LNCaP clone FGC (cell line): ENCODE measurements around the gene SPATA2L.

Experiments
- DNase-seq: peaks from one replicate; pipeline ENCODE4 v3.0.0-alpha.2; 2011; ENCODE audit warnings: low read depth
- H3K4me3 ChIP-seq: 2 replicates; pipeline ENCODE4 v1.5.1; 2011; ENCODE audit warnings: mild to moderate bottlenecking, low read depth, low read length, control low read depth
- CTCF ChIP-seq: IDR thresholded peaks from 2 replicates; pipeline ENCODE4 v1.5.1; 2012; ENCODE audit warnings: mild to moderate bottlenecking; ENCODE audit not compliant: control insufficient read depth, insufficient read depth; ENCODE audit errors: extremely low read depth

The SPATA2L gene

GRCh38 chr16:89711601-89712273 lies 10.2 kb upstream of the SPATA2L start:
- DNase-seq, result no peak

GRCh38 chr16:89710709-89711564 lies 9.4 kb upstream of the SPATA2L start:
- no peak overlapping the region; the same call in 1 of the 2 replicates for H3K4me3 ChIP-seq
- TF ChIP-seq CTCF, result no peak
- no peak for DNase-seq

More at GRCh38 chr16:89711601-89712273, 10.2 kb upstream of the SPATA2L start:
- TF ChIP-seq CTCF, result no peak
- peak overlapping the region; percentile 89 for H3K4me3 ChIP-seq

GRCh38 chr16:89709716-89710432 lies 8.4 kb upstream of the SPATA2L start:
- DNase-seq, result no peak
- H3K4me3 ChIP-seq, result no peak overlapping the region
- no peak for TF ChIP-seq CTCF

GRCh38 chr16:89709166-89709565 lies 7.7 kb upstream of the SPATA2L start:
- no peak overlapping the region for H3K4me3 ChIP-seq
- no peak for DNase-seq
- TF ChIP-seq CTCF, result no peak

GRCh38 chr16:89708481-89708931 lies 7.0 kb upstream of the SPATA2L start:
- no peak for DNase-seq

More at GRCh38 chr16:89708481-89708931, 7.0 kb upstream of the SPATA2L start:
- H3K4me3 ChIP-seq, result no peak overlapping the region
- no peak for TF ChIP-seq CTCF
